Activated CD8-positive, alpha-beta memory T cell treated with anti-CD3 and anti-CD28 coated beads, Interleukin-2, amount 50 U/mL, for 1 hour (primary cell): ENCODE data around the gene CARD16.
"Not testable (repeated sequence)": the region's sequence is repeated elsewhere in the genome, so short reads cannot be mapped to it uniquely, and the experiment has no call there.

ENCODE experiments used
- DNase-seq: peaks from one replicate; pipeline ENCODE4 v3.0.0-alpha.2; 2020; ENCODE audit errors: extremely low read depth

The CARD16 gene

GRCh38 chr11:105049481-105049880 is 4.3 kb upstream of the CARD16 start:
- no peak for DNase-seq

GRCh38 chr11:105046898-105047579 is 1.9 kb upstream of the CARD16 start:
- no peak for DNase-seq

GRCh38 chr11:105045676-105046296 is 651 bp upstream of the CARD16 start:
- DNase-seq: no peak

GRCh38 chr11:105042178-105042577 is 3.0 kb downstream of the CARD16 start:
- DNase-seq: no peak

GRCh38 chr11:105040703-105041102 is 4.4 kb downstream of the CARD16 start:
- DNase-seq: no peak

GRCh38 chr11:105034813-105035620 is 10.1 kb downstream of the CARD16 start, which contains the start of gene CASP1:
Gene CASP1 (minus strand): TSS chr11:105035144. CDS start chr11:105035113, 31 bp downstream.
- DNase-seq: no peak

- DNase-seq: not testable (repeated sequence)
Measured at GRCh38 chr11:105034388-105034787, 10.7 kb downstream of the CARD16 start.

- DNase-seq: no peak
Measured at GRCh38 chr11:105033781-105034180, 11.4 kb downstream of the CARD16 start.

- no peak for DNase-seq
Measured at GRCh38 chr11:105033343-105033742, 11.8 kb downstream of the CARD16 start.

GRCh38 chr11:105032495-105032894 is 12.6 kb downstream of the CARD16 start:
- no peak for DNase-seq

GRCh38 chr11:105027678-105028077 is 17.5 kb downstream of the CARD16 start:
- DNase-seq: no peak

GRCh38 chr11:105024394-105024793 is 20.7 kb downstream of the CARD16 start:
- DNase-seq: no peak

GRCh38 chr11:105023003-105023402 is 22.1 kb downstream of the CARD16 start, which contains the start of gene CASP5:
Gene CASP5 (minus strand): TSS chr11:105023168. CDS start chr11:105023136, 32 bp downstream.
- no peak for DNase-seq

- no peak for DNase-seq
Measured at GRCh38 chr11:105022527-105022926, 22.6 kb downstream of the CARD16 start.

GRCh38 chr11:105007463-105007862 is 37.7 kb downstream of the CARD16 start:
- DNase-seq: no peak

GRCh38 chr11:105005451-105005845 is 39.7 kb downstream of the CARD16 start:
- DNase-seq: no peak

- DNase-seq: no peak
Measured at GRCh38 chr11:105004021-105004420, 41.1 kb downstream of the CARD16 start.

GRCh38 chr11:105003151-105003550 is 42.0 kb downstream of the CARD16 start:
- no peak for DNase-seq

- no peak for DNase-seq
Measured at GRCh38 chr11:105000797-105001196, 44.3 kb downstream of the CARD16 start.

GRCh38 chr11:105000167-105000566 is 45.0 kb downstream of the CARD16 start:
- DNase-seq: no peak

GRCh38 chr11:104999721-105000120 is 45.4 kb downstream of the CARD16 start:
- DNase-seq: no peak

- DNase-seq: no peak
Measured at GRCh38 chr11:104997288-104997687, 47.8 kb downstream of the CARD16 start.

GRCh38 chr11:104995001-104995408 is 50.1 kb downstream of the CARD16 start:
- no peak for DNase-seq
